Mesothelial cell of epicardium (in vitro differentiated cells): Measurements from ENCODE around the gene CNTN4. TPM values are rescaled to one million over a fixed set of nuclear protein-coding genes. Genes with fewer than 3 reads are reported as not detected.

Source experiments
- DNase-seq, 2 experiments: peaks; one replicate each; pipeline ENCODE4 v3.0.0; 2021; ENCODE audit warnings: low spot score in 2 of 2; ENCODE audit not compliant: unreplicated experiment in 2 of 2
- H3K27ac Mint-ChIP-seq: 2 replicates; pipeline ENCODE4 v1.8.0; 2021; ENCODE audit warnings: mixed read lengths
- H3K27me3 Mint-ChIP-seq: 2 replicates; pipeline ENCODE4 v1.8.0; 2021; ENCODE audit warnings: low read depth, mixed read lengths
- H3K36me3 Mint-ChIP-seq: 2 replicates; pipeline ENCODE4 v1.8.0; 2021; ENCODE audit warnings: mixed read lengths
- H3K4me1 Mint-ChIP-seq: 2 replicates; pipeline ENCODE4 v1.8.0; 2021; ENCODE audit warnings: mixed read lengths
- H3K4me3 Mint-ChIP-seq: 2 replicates; pipeline ENCODE4 v1.8.0; 2021; ENCODE audit warnings: mild to moderate bottlenecking, moderate library complexity, mixed read lengths
- H3K9me3 Mint-ChIP-seq: 2 replicates; pipeline ENCODE4 v1.8.0; 2021; ENCODE audit warnings: mixed read lengths
- CTCF ChIP-seq: fragments of 200-600 bp; sonication (generic); IDR thresholded peaks from one replicate; pipeline ENCODE4 v1.5.0; 2021; ENCODE audit warnings: antibody characterized with exemption; ENCODE audit not compliant: unreplicated experiment
- total RNA-seq: library from RNA; stranded (reverse); gene quantifications from 3 replicates; pipeline ENCODE4 v1.2.1, GENCODE V29; 2021

Gene CNTN4
- total RNA-seq, 1 donor from 2014 or later = 68.9 TPM

- H3K27ac Mint-ChIP-seq = no peak overlapping the region
- peaks cover 4% of the 10 kb centered on the region for H3K4me1 Mint-ChIP-seq
- peaks cover 13% of the 10 kb centered on the region for H3K36me3 Mint-ChIP-seq
- DNase-seq = no peak
- no peaks in the 10 kb centered on the region for H3K27me3 Mint-ChIP-seq
- H3K9me3 Mint-ChIP-seq = peaks cover 19% of the 10 kb centered on the region
- no peak for TF ChIP-seq CTCF
- H3K4me3 Mint-ChIP-seq = no peak overlapping the region
Measured at GRCh38 chr3:2921903-2922302, 823.2 kb downstream of the CNTN4 start.

DNA sequence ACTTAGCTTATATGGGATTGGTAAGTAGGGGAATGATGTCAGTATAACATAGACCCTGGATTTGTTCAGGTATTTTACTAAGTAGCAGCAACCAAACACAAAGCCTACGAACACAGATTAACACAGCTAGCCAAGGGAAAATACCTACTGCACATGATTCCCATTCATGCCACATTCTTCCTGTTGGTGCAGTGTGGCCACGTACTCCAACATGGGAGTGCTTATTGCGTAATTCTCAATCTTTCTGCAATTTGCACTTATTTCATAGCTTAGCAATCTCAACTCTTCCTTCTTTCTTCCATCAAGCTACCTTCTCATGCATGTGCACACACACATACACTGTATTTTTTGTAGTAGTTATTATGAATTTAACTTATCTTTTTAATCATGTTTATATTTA, 824.7 kb downstream of the CNTN4 start:
- DNase-seq = no peak
- Mint-ChIP-seq H3K4me1 (peaks cover 4% of the 10 kb centered on the region), H3K9me3 (peaks cover 4% of the 10 kb centered on the region), H3K36me3 (peaks cover 3% of the 10 kb centered on the region), H3K4me3 (no peak overlapping the region), H3K27ac (no peak overlapping the region), H3K27me3 (no peaks in the 10 kb centered on the region)
- no peak for TF ChIP-seq CTCF

DNA sequence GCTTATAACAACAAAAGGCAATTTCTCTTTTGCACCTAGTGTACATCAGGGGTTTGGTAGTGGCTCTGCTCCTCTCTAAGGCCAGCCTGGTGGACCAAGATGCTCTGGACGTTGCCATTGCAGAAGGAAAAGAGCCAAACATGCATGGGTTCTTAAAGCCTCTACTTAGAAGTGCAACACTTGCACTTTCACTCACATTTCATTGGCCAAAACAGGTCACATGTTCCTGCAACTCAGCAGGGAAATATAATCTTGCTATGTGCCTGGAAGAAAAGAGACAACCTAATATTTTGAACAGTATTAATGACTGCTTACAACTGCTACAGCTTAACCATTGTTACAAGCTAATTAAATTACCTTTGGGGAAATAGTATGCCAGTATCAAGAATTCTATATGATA, 828.6 kb downstream of the CNTN4 start:
- H3K27ac Mint-ChIP-seq = no peak overlapping the region
- H3K36me3 Mint-ChIP-seq = peaks cover 3% of the 10 kb centered on the region
- no peak for DNase-seq
- H3K4me3 Mint-ChIP-seq = no peak overlapping the region
- H3K4me1 Mint-ChIP-seq = peaks cover 4% of the 10 kb centered on the region
- H3K27me3 Mint-ChIP-seq = no peaks in the 10 kb centered on the region
- no peak for TF ChIP-seq CTCF
- H3K9me3 Mint-ChIP-seq = no peaks in the 10 kb centered on the region

GRCh38 chr3:2929574-2929973, 830.9 kb downstream of the CNTN4 start:
- Mint-ChIP-seq H3K4me1 (no peaks in the 10 kb centered on the region), H3K4me3 (no peak overlapping the region), H3K9me3 (peaks cover 3% of the 10 kb centered on the region), H3K27ac (no peak overlapping the region), H3K36me3 (peaks cover 14% of the 10 kb centered on the region), H3K27me3 (no peaks in the 10 kb centered on the region)
- DNase-seq = no peak
- TF ChIP-seq CTCF = no peak

DNA sequence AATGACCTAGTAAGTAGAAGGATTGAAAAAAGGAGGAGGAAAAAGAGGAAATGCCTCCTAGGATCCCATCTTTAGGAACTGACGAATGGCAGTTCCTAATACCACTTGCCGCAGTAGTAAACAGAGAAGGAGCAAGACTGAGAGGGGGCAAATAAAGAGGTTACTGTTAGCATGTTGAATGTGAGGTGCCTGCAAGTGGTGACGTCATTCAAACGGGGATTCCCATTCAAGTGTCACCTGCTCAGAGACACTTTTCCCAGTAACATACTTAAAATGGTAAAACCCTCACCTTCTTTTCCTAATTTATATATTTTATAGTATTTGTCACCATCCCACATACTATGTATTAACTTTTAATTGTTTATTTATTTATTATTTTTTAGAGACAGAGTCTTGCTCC, 832.6 kb downstream of the CNTN4 start:
- H3K9me3 Mint-ChIP-seq = peaks cover 3% of the 10 kb centered on the region
- DNase-seq = no peak
- H3K27ac Mint-ChIP-seq = no peak overlapping the region
- TF ChIP-seq CTCF = no peak
- no peaks in the 10 kb centered on the region for H3K27me3 Mint-ChIP-seq
- H3K4me3 Mint-ChIP-seq = no peak overlapping the region
- H3K4me1 Mint-ChIP-seq = no peaks in the 10 kb centered on the region
- peaks cover 14% of the 10 kb centered on the region for H3K36me3 Mint-ChIP-seq

DNA sequence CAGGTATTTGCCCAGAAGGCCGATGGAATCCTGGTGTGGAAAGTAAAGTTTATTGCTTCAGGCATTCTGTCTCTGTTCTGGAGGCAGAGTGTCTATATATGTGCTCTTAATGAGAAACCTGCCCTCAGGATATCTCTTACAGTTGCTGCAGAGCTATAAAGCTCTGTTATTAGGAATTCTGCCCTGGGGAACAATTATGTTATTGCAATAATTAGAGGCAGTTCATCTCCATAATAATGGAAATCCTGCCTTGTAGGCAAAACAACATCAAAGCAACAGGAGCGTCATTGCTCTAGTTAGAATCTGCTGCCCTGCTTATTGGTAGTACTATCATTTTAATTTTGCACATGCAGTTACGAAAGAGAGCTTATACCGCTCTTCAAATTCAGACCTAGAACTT, 835.9 kb downstream of the CNTN4 start:
- Mint-ChIP-seq H3K9me3 (peaks cover 3% of the 10 kb centered on the region), H3K4me3 (no peak overlapping the region), H3K27me3 (no peaks in the 10 kb centered on the region), H3K36me3 (peaks cover 14% of the 10 kb centered on the region), H3K4me1 (peaks cover 5% of the 10 kb centered on the region), H3K27ac (no peak overlapping the region)
- TF ChIP-seq CTCF = no peak
- DNase-seq = no peak
